HG03558 (cell line): ENCODE results near the gene ATXN1L.
"Not testable (repeated sequence)": the region's sequence is repeated elsewhere in the genome, so short reads cannot be mapped to it uniquely, and the experiment has no call there.

Experiments used
- ATAC-seq: cut with Tn5 transposase; IDR thresholded peaks from one replicate; pipeline ENCODE4 v1.9.1; 2021; ENCODE audit warnings: moderate number of reproducible peaks; ENCODE audit not compliant: unreplicated experiment; ENCODE audit errors: extremely low read depth

Gene ATXN1L

DNA sequence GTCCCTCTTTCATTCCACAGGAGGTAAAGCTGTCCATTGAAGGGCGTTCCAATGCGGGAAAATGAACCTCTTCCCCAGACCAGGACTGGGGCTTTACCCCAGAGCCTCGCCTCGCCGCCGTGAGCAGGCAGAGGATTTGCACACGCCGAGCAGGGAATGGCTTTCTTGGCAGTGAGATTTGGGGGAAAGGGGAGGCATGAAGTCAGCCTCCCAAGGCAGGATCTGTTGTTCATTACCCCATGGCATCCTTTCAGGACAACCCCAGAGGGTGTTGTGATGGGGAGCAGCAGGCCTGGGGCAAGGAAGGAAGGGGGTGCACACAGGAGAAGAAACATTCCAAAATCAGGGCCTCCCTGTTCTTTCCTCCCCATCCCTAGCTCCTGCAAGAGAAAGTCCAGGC, 6.0 kb downstream of the ATXN1L start:
- no peak for ATAC-seq

DNA sequence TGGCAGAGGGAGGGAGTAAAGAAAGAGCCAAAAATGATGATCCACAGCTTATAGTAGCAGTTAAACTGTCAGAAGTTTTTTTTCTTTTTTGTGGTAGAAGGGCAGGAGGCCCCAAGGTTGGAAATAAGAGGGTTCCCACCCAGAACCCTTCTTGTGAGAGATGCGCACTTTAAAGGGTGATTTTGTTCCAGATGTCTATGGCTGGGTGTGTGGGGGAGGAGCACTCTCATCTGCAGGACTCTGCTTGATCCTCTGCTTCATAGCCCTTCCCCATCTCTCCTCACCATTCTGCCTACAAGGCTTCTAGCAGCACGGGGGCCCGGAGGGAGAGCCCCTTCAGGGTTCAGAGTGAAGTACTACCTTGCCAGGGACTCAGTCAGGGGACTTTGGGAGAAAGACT, 6.4 kb downstream of the ATXN1L start:
- ATAC-seq = no peak

DNA sequence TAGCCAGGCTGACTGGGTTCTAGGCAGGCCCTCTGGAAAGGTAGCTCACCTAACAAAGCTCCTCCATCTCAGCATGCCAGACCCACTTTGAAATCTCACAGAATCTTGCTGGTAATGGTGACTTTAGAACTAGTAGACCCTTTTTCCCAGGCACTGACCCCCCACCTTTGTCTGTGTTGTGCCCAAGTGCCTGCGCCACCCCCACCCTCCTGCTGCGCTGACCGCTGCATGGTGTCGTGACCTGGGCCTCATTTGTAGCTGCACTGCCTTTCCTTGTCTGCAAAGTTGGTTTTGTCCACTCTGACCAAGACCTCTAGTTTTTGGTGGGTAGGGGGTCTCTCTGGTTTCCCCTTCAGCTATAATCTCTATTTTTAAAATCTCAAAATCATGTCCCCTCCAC, 6.8 kb downstream of the ATXN1L start:
- no peak for ATAC-seq

- no peak for ATAC-seq
These were observed 7.6 kb downstream of the ATXN1L start for GRCh38 chr16:71853413-71853812.

DNA sequence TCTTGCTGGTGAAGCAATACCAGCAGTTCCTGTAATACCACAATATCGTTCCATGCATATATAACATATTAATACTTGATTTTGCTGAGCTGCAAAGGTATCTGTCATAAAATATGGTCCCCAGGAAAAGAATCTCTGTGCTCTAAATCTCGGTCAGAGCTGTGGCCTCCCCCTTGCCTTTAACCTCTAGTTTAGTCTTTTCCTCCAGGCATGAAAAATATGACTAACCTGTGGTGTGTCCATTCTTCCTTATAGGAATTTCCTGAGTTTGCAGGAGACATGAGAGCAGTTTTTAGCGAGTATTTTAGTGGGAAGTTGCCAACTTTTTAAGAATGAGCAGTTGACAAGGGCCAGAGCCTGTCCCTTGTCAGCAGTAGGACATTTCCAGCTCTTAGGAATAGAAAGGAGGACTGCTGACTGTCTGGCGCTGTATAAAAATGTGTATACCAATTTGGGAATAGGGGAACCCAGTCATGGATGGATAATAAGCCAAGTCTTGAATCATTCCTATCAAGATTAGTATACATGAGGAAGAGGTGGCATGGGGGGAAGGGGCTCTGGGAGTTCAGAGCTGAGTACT, 8.7 kb downstream of the ATXN1L start:
- ATAC-seq = no peak

DNA sequence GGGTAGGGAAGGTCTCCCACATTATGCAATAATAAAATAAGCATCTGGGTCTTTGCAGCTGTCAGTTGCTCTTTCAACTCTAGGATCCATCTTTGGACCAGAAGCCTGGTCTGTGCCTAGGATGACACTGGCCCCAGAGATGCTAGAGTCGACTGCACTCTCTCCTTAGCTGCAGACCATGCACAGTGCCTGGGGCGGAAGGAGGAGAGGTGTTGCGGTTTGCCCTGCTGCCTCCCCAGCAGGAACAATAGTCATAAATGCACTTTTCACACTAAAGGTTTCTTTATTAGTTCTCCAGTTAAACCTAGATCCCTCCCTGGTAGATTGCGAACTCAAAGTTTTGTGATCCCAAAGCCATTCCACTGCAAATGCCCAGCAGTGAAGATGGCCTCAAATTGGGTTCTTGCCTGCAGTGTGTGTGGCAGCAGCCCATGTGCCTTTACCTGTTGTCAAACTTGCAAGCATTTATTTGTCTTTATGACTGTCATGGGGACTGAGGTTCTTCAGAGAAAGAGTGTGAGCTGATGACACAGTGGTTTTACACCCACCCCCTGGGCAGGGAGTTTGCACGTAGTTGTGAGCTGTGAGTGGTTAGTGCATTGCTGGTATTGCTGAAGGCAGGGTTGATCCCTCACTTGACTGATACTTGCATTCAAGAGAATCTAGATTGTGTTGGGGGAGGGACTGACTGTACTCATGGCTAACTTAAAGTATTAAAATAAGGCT, 10.3 kb downstream of the ATXN1L start:
- ATAC-seq = no peak

- no peak for ATAC-seq
These were observed 14.2 kb downstream of the ATXN1L start for GRCh38 chr16:71859762-71860521.

GRCh38 chr16:71863995-71864394, 18.2 kb downstream of the ATXN1L start:
- ATAC-seq = no peak

- no peak for ATAC-seq
These were observed 19.5 kb downstream of the ATXN1L start for GRCh38 chr16:71865173-71865863.

DNA sequence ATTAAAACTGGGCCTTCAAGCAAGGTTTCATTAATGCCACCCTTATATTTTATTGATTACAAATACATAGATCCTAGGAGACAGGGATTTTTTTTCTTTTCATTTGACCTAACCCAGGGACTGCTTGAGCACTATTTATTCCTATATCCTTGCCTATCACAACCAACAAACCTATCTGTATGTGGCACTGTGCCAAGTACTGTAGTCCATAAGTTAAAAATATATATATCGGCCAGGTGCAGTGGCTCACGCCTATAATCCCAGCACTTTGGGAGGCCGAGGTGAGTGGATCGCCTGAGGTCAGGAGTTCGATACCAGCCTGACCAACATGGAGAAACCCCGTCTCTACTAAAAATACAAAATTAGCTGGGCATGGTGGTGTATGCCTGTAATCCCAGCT, 21.4 kb downstream of the ATXN1L start:
- ATAC-seq = not testable (repeated sequence)

GRCh38 chr16:71867939-71868338, 22.2 kb downstream of the ATXN1L start:
- ATAC-seq = no peak

DNA sequence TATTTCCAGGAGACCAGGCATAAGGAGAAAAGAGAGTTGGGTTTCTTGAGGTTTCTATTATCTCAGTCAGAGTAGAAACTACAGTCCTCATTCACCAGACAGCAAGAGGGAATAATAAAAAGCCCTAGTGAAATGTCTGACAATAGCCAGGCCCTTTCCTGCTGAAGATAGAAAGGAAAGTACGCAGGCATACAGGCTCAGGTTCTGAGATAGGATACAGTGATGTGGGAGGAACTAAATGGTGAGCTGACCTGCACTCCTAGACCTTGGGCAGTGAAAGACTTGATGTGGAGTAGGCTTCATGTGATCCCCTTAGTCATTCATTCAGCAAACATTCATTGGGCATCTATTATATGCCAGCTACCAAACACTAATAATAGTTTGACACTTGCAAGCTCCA, 23.3 kb downstream of the ATXN1L start:
- ATAC-seq = no peak

DNA sequence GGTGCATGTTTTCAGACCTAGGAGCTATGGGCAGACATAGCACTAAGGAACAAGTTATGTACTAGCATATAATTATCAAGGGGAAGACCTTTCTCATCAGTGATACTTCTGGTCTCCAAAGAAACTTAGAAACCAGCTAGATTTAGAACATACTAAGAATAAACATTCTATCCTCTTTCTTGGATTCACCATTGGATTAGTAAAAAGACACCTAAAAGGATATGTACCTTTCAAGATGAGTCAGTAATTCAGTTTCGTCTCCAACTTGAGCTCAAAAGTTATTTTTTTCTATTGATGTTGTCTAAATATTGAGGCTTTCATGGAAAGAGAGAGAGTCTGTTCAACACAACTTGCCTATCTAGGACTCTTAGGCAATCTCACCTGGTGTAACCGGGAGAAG, 25.0 kb downstream of the ATXN1L start:
- ATAC-seq = no peak

DNA sequence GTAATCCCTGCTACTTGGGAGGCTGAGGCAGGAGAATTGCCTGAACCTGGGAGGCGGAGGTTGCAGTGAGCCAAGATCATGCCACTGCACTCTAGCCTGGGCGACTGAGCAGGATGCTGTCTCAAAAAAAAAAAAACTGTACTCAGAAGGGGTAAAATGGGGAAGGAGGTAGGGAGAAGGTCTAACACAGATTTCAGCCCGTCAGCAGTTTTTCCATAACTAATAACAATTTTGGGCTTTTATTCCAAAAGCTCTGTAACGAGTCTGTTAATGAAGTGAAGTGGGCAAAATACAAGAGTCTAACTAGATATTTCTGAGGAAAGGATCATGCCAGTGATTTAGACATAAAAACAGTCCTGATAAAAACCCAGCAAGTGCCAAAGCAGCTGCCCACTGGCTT, 27.4 kb downstream of the ATXN1L start:
- ATAC-seq = no peak

- no peak for ATAC-seq
These were observed 33.1 kb downstream of the ATXN1L start for GRCh38 chr16:71878911-71879310.

DNA sequence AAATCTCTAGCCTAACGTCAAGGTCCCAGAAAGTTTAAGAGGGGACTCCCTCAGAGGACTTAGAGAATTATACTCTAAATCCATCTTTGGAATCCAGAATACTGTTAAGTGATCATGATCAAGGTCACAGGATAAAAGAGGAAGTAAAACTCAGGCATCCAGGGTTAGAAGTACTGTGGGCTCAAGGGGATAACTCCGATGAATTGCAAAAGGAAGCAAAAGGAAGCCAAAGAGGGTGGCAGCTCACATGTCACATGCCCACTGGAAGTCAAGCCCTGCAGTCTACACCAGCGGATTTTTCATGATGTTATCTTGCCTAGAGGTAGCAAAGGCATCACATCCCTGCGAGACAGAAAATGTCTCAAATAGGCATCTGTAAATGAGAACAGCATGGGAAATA, 34.4 kb downstream of the ATXN1L start:
- no peak for ATAC-seq

DNA sequence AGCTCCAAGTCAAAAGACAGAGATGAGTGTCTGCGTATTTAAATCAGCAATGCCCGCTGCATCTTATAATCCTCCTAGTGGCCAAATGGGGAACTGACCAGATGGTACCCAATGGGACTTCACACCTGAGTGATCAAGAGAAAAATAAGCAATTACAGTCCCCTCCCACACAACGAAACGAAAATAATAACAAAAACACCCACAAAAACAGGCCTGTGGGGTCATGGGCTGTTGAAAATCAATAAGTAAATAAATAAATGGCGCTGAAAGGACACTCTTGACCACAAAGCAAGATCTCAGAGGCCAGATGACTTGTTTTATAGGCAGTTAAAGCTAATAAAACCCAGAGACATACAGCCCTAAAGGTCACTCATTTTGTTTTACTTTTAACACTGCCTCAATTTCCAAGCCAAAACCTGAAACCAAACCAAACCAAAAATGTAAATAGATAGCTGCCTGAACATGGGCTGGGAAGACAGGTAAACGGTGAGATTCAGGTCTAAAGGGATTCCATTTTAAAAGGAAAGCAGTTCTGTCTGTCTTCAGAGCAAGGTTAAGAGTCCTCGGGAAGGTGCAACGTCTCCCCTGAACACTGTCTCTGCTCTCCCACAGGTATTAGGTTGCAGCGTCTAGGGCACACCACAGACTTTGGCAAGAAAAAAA, 36.9 kb downstream of the ATXN1L start:
- no peak for ATAC-seq

- ATAC-seq = no peak
These were observed 37.5 kb downstream of the ATXN1L start for GRCh38 chr16:71883168-71883848.

DNA sequence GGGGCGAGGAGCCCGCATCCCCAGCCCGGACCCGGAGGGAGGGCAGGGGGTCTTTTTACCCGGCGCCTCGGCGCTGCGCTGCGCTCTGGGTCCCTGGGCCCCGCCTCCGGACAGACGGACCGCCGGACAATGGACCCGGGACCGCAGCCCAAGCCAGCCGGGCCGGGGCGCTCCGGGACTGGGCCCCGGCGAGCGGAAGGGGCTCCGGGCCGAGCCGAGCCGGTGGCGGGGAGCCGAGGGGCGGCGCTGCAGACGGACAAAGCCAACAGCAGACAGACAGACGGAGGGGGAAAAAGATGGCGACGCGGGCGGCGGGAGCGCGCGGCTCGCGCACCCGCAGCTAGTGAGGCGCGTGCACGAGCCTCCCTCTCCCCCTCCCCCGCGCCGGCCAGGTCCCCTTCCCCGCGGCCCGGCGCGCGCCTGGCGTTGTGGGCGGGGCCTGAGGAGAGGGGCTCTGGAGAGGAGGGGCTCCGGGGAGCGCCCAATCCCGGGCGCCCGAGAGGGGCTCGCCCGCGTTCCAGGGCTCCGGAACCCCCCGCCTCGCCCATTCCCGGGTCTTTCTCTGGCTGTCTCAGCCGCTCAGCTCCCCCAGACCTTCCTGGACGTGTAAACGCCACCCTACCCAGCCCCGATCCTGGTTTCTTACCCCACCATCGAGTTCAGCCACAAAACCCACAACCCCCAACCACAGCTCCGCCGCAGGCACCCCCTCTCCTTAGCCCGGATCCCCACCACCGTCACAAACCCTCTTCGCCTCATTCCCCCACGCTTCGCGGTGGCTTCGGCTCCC, 38.3 kb downstream of the ATXN1L start, which contains the start of gene ZNF821:
TSS of gene ZNF821 (minus strand) at position 334 of the 790 bp plus-strand sequence. CDS start 4,236 bp downstream, outside the sequence.
- no peak for ATAC-seq
